HG03097 (cell line): Measurements from ENCODE around the gene IKZF3.
"Not testable (repeated sequence)": the region's sequence is repeated elsewhere in the genome, so short reads cannot be mapped to it uniquely, and the experiment has no call there.

Experiments
- ATAC-seq: cut with Tn5 transposase; IDR thresholded peaks from one replicate; pipeline ENCODE4 v1.9.1; 2021; ENCODE audit not compliant: unreplicated experiment, low FRiP score

The IKZF3 gene

DNA sequence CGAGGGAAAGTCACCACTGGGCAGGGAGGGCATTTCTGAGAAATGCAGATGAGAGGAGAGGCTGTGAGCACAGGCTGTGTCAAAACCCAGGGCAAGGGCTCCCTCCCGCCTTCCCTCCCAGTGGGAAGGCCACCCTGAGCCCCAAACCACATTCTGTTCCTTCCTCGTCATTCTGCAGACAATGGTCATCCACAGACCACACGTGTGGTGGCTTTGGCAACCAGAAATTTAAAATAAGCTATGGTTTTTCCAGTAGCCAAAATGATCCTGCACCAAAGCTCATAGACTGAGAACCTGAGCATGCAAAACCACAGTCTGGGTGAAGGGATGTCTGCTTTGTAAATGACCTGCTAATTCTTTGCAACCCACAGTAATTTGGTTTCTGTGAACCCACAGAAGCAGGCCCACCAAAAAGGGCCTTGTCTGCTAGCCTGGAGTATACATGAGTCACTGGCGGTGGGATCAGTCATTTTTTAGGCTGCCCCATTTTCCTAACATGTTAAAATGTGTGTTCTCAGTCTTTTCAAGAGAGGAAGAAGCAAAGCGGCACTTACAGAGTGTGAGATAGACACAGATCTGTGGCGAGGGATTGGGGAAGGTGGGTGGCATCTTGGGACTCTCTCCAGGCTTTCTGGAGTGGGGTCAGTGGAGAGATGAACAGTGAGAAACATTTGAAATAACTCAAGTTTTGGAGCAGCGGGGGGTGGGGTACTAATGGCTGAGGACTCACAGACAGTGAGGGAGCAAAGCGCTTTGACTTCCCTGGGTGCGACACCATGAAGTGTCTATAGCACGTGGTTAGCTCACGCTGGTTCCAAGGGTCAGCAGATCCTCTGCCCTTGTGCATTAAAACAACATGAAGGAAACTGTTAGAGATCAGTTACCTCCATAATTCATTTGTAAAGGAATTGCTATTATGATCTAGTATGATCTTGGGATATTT, 105.9 kb downstream of the IKZF3 start:
- ATAC-seq = no peak

GRCh38 chr17:39757176-39757662, 106.9 kb downstream of the IKZF3 start:
- ATAC-seq = no peak

- no peak for ATAC-seq
These were observed 107.6 kb downstream of the IKZF3 start for GRCh38 chr17:39756380-39757079.

GRCh38 chr17:39755554-39756379, 108.3 kb downstream of the IKZF3 start:
- no peak for ATAC-seq

GRCh38 chr17:39754958-39755553, 109.1 kb downstream of the IKZF3 start:
- no peak for ATAC-seq

- ATAC-seq = peak; percentile 54
These were observed 109.8 kb downstream of the IKZF3 start for GRCh38 chr17:39754161-39754957.

DNA sequence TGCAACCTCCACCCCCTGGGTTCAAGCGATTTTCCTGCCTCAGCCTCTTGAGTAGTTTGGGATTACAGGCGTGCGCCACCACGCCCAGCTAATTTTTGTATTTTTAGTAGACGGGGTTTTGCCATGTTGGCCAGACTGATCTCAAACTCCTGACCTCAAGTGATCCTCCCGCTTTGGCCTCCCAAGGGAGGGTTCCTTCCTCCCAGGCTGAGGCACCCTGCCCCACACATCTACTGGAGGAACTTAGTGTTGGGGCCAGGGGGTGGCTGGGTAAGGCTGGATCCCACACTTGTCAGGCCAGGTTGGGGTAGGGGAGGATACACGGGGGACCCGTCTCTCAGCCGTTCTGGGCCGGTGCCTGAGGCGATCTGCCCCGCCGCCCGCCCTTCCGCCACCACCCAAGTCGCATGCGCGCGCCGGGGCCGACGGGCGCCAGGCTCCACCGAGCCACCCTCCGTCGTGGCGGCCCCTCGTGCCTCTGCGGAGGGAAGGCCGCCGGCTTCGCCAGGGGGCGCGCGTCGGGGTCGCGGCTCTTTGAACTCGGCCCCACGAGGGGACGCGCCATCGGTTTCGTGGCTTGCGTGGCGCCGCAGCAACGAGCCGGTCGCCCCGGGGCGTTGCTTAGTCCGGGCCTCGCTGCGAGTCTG, 110.5 kb downstream of the IKZF3 start:
- ATAC-seq = peak; percentile 25

GRCh38 chr17:39752241-39752881, 111.8 kb downstream of the IKZF3 start:
- no peak for ATAC-seq

DNA sequence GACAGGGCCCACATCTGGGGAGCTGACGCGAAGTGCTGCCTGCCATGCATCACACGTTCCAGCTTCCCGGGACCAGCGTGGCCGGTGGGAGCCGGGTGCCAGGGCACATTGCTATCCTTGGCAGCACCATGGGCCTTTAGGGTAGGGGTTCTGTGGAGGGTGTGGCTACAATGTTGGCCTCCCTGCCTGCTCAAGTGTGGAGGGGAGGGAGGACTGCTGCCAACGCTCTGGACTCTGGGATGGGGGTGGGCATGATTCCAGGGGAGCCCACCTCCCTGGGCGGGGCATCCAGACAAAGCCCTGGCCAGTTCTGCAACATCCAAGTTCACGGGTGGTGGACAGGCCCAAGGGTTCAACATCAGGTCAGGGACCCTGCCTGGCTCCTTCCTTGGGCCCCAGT, 112.5 kb downstream of the IKZF3 start:
- ATAC-seq = no peak

DNA sequence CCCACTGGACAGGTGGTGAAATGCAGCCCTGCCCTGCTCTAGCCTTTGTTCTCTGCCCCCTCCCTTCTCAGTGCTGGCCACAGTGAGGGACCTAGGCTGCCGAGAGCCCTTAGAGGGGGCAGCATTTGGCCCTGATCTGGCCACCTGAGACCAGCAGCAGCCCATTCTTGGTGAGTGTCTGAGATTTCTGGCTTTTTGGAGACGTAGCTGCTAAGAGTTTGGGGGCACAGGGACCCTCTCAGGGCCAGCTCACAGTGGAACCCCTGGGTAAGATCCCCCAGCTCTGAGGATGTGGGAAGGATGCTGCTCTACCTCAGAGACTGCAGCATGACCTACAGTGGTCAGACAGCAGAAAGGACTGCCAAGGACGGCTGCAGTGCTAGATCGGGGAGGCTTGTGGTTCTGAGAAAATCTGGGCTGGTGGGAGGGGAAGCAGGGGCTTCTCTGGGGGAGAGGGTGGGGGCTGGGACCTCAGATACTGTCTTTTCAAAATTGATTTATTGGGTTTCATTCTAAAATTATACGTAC, 113.0 kb downstream of the IKZF3 start:
- no peak for ATAC-seq

DNA sequence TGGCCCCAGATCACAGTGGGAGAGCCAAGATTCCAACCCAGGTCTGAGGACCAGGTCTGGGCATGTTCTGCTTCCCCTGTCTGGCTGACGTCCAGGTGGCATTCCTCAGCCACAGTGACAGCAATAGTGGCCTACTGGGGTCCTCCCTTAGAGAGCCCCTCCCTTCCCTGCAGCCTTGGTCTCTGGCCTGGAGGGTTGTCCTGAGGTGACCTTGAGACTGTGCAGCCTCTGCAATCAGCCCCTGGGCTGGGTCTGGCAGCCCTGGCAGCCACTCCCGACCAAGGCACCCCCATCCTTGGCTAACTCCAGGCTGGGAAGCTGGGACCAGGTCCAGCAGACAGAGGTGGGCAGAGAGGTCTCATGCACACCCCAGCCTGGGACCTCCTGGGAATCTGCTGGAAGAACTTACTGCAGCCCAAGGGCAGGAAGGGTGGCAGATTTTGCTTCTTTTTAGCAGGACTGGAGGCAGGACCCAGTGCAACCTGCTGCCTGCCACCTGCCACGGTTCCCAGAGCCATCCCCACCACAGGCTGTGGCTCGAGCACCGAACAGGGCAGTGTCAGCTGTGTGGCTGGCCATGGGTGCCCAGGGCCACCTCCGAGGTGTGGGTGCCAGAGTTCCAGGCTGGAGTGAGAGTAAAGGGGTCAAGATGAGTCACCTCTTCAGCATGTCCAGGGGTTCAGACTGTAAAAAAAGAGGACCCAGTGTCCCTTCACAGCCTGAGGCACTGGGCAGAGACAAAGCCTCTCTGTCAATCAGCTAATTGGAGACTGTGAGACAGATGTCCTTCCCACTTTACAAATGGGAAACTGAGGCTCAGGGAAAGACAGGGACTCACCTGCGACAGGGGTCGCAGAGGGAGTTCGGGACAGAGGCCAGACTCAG, 113.7 kb downstream of the IKZF3 start:
- no peak for ATAC-seq

- ATAC-seq = not testable (repeated sequence)
These were observed 115.6 kb downstream of the IKZF3 start for GRCh38 chr17:39748444-39749034.

- no peak for ATAC-seq
These were observed 116.4 kb downstream of the IKZF3 start for GRCh38 chr17:39747745-39748144.

DNA sequence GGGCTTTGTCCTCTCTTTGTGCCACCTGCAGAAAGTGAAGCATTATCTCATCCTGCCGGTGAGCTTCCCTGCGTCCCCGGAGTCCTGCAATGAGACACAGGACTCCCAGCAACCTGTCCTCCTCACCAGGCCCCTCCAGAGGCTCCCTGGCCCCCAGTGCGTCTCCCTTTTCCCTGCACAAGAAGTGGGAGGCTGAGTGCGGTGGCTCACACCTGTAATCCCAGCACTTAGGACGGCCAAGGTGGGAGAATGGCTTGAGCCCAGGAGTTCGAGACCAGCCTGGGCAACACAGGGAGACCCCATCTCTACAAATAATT, 118.0 kb downstream of the IKZF3 start:
- ATAC-seq = no peak

DNA sequence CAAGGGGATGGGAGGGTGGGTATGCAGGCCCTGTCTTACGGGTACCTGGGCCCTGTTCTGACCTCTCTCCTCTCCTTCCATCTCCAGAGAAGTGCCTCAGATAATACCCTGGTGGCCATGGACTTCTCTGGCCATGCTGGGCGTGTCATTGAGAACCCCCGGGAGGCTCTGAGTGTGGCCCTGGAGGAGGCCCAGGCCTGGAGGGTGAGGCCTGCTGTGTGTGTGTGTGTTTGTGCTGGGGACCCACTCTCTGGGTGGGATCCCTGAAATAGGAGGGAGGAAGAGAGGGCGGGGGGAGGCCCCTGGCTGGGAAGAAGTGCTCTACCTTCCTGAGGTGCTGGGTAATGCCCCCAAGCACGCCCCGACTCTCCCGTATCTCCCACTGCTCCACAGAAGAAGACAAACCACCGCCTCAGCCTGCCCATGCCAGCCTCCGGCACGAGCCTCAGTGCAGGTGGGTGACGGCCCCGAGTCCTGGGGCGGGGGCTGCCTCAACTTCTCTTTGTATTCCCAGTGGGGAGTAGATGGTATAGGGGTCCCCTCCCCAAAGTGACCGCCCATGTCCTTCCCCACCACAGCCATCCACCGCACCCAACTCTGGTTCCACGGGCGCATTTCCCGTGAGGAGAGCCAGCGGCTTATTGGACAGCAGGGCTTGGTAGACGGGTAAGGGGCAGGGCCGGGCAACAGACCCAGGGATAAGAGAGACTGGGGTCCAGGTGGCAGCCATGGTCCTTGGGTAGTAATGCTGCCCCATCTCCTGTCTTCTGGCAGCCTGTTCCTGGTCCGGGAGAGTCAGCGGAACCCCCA, 118.6 kb downstream of the IKZF3 start:
- no peak for ATAC-seq

GRCh38 chr17:39744836-39745215, 119.3 kb downstream of the IKZF3 start:
- ATAC-seq = no peak
